Activated CD4-positive, alpha-beta T cell treated with anti-CD3 and anti-CD28 coated beads, Interleukin-10, Interleukin-2, amounts not matched to agents 100 ng/mL and 50 ng/mL, durations not matched to agents 16 hours and 8 hours (primary cell): ENCODE measurements around the gene ZNF853.
"Not testable (repeated sequence)": the region's sequence is repeated elsewhere in the genome, so short reads cannot be mapped to it uniquely, and the experiment has no call there.

Experiments used
- DNase-seq: peaks from one replicate; pipeline ENCODE4 v3.0.0-alpha.2; 2020

Gene ZNF853

DNA sequence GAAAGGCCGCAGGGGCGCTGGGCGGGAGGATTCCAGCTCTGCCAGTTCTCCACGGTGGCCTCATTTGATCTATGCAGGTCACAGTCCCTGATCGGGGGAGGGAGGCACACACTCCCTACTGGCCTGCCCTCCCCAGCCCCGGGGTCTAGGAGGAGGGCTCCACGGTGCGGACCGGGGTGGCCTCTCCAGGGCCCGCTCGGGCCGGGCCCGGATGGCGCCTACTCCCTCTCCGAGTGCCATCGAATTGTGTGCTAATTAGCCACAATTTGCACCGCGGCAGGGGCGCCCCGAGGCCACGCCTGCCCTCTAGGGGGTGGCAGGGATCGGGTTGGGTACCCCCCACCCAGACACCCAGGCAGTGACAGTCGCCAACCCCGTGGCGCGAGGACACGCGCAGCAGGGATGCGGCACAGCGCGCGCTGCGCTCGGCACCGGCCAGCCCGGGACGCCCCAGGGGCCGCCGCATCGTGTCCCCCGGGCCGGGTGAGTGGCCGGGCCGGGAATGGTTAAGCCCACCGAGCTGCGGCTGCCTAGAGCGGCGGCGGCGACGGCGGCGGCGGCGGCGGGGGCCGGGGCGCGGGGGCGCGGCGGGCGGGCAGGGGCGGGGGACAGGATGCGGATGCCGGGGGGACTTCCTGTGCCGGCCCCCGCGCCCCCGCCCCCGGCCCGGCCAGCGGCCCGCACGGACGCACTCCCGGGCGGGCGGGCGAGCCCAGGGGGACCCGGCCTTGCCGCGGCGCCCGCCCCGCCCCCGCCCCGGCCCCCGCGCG lies at the start of gene ZNF853:
Gene ZNF853 (plus strand): TSS at position 658 of the 770 bp plus-strand sequence. CDS start 565 bp downstream, outside the sequence.
- no peak for DNase-seq

GRCh38 chr7:6565655-6566054 lies 49.8 kb upstream of the ZNF853 start:
- DNase-seq: no peak

- DNase-seq: no peak
Measured at GRCh38 chr7:6567886-6568285, 47.5 kb upstream of the ZNF853 start.

GRCh38 chr7:6571160-6571779 lies 44.1 kb upstream of the ZNF853 start:
- DNase-seq: peak; percentile 19

- DNase-seq: no peak
Measured at GRCh38 chr7:6575281-6576023, 40.0 kb upstream of the ZNF853 start.

DNA sequence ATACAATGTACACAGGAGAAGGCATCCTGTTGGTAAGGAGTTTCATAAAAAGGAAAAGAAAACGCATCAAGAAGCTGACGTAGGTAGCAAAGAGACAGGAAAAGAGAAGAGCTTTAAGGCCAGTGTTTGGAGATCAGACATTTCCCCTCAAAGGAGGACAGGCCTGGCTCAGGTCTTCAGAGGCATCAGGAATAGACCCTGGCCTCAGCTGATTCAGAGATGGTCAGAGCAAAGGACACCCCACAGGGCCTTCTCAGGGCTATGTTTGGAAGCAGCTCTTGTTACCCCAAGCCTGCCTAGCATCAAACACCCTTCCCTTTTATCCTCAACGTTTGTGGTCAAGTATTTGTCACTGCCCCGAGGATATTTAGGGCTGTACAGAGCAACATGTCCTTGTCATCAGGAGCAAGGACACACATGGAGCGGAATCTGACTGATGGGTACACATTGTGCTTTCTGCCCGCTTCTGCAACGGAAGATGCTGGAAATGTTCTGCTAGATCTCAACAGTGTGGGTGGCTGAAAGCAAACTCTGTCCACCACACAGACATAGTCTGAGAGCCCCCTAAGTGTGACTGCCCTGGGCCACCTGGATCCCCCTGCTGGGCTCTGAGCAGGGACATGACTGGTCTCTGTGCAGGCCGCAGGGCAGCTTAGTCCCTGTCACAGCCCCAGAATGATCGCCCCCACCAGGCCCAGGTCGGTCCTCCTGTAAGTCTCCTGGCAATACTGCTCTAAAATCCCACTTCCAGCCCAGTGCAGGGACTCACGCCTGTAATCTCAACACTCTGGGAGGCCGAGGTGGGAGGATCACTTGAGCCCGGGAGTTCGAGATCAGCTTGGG lies 39.2 kb upstream of the ZNF853 start:
- DNase-seq: peak; percentile 13

DNA sequence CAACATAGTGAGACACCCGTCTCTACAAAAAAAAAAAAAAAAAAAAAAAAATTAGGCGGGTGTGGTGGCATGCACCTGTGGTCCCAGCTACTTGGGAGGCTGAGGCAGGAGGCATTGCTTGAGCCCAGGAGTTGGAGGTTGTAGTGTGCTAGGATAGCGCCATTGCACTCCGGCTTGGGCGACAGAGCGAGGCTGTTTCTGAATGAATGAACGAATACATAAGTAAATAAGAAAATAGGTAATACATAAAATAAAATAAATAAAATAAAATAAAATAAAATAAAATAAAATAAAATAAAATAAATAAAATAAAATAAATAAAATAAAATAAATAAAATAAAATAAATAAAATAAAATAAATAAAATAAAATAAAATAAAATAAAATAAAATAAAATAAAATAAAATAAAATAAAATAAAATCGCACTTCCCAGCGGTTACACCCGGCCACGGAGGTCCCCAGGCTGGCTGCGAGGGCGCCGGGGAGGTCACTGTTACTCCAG lies 38.5 kb upstream of the ZNF853 start:
- not testable (repeated sequence) for DNase-seq

DNA sequence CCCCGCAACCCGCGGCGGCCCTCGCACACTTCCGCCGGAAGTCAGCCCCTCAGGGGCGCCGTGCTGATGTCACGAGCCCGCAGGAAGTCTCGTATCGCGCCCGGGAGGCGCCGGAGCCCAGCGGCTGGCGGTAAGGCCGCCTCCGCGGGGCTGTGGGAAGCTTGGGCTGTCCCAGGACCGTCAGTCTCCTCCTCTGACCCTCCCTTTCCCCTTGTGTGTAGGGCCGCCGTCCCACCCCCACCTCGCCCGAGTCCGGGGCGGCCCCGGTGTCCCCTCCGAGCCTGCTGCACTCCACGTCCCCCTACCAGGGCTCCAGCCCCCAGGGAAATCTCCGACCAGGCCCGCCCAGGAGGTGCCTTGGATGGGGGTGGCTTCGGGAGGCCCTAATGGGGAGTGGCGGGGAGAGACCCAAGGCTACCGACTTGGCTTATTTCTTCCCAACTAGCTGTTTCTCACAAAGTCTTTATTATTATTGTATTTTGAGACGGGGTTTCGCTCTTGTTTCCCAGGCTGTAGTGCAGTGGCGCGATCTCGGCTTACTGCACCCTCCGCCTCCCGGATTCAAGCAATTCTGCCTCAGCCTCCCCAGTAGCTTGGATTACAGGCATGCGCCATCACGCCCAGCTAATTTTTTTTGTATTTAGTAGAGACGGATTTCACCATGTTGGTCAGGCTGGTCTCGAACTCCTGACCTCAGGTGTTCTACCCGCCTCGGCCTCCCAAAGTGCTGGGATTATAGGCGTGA lies 37.9 kb upstream of the ZNF853 start, which contains the start of gene ZDHHC4:
Gene ZDHHC4 (plus strand): TSS at position 86 of the 745 bp plus-strand sequence. CDS start 3,108 bp downstream, outside the sequence.
- peak; percentile 95 for DNase-seq

DNA sequence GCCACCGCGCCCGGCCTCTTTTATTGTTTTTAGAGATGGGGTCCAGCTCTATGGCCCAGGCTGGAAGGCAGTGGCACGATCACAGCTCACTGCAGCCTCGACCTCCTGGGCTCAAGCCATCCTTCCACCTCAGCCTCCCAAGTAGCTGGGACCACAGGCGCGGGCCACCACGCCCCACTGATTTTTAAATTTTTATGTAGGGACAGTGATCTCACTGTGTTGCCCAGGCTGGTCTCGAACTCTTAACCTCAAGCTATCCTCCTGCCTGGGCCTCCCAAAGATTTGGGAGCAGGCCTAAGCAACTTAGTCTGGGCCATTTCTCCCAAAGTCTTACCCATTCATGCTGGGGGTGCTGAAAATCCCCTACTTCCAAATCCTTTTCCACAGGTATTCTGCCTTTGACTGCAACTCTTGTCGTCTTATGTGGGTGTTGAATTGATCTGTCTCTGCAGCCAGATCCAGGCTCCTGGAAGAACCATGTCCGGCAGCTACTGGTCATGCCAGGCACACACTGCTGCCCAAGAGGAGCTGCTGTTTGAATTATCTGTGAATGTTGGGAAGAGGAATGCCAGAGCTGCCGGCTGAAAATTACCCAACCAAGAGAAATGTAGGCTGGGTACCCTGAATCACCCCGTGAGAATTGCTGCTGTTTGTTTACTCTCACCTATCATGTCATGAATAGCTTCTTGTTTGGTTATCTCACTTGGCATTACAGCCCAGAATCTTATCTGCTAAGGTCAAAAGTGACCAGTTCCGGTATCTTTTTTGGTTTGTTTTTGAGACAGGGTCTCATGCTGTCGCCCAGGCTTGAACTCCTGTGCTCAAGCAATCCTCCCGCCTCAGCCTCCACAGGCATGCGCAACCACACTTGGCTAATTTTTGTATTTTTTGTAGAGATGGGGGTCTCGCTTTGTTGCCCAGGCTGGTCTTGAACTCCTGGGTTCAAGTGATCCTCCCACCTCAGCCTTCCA lies 37.0 kb upstream of the ZNF853 start:
- no peak for DNase-seq

- no peak for DNase-seq
Measured at GRCh38 chr7:6579446-6579845, 36.0 kb upstream of the ZNF853 start.

DNA sequence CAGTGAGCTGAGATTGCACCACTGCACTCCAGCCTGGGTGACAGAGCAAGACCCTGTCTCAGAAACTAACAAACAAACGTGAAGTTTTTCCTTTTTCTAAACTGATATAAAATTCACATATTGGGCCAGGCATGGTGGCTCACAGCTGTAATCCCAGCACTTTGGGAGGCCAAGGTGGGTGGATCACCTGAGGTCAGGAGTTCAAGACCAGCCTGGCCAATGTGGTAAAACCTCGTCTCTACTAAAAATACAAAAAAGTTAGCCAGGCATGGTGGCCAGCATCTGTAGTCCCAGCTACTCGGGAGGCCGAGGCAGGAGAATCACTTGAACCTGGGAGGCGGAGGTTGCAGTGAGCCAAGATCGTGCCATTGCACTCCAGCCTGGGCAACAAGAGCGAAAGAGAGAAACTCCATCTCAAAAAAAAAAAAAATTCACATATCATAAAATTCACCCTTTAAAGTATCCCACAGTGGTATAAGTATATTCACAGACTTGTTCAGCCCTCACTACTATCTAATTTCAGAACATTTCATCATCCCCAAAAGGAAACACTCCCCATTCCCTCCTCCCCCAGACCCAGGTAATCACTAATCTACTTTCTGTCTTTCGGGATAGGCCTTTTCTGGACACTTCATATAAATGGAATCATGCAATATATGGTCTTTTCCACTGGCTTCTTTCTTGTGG lies 29.5 kb upstream of the ZNF853 start:
- not testable (repeated sequence) for DNase-seq

GRCh38 chr7:6588566-6588965 lies 26.8 kb upstream of the ZNF853 start:
- DNase-seq: no peak

GRCh38 chr7:6589151-6589828 lies 26.1 kb upstream of the ZNF853 start:
- DNase-seq: no peak

- peak; percentile 85 for DNase-seq
Measured at GRCh38 chr7:6589829-6590644, 25.4 kb upstream of the ZNF853 start, which contains the start of gene INTS15. INTS15 (plus strand) TSS chr7:6590021; CDS start chr7:6590284, 263 bp downstream.

- no peak for DNase-seq
Measured at GRCh38 chr7:6590645-6591110, 24.7 kb upstream of the ZNF853 start.

GRCh38 chr7:6600093-6600492 lies 15.3 kb upstream of the ZNF853 start:
- DNase-seq: no peak

DNA sequence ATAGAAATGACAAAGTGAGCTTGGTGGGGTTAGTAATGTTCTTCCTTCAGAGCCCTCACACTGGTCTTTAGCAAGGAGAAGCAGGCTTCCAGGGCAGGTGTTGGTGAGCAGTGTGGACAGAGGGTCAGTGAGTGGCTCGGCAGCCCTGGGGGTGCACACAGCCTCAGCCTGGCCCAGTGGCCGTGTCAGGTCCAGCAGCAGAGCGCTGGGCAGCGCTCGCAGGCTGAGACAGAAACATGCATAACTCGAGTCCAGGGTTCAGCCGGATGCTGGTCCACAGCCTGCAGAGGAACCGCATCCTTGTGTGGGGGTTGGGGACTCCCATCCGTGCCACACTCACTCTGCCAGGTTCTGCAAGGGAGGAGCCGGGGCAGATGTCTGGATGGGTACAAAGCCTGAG lies 11.0 kb upstream of the ZNF853 start:
- DNase-seq: no peak
